ENCODE data around the gene MYRF.

MYRF gene

GRCh38 chr11:61709572-61709971, 42.9 kb upstream of the MYRF start:
- no peak for DNase-seq (ENCODE audit: low read depth, low spot score)
- in situ Hi-C loops (cut with HindIII; ENCODE audit: low sequenced_read_pairs): no loop called here
- H3K4me3 ChIP-seq (ENCODE audit: low read depth, low read length): no peak overlapping the region
- no peak for TF ChIP-seq CTCF (IDR thresholded peaks at IDR 0.05; ENCODE audit: low read depth, low read length)

- in situ Hi-C loops (cut with HindIII; ENCODE audit: low sequenced_read_pairs): no loop called here
- no peak overlapping the region for H3K4me3 ChIP-seq (ENCODE audit: low read depth, low read length)
- no peak for TF ChIP-seq CTCF (IDR thresholded peaks at IDR 0.05; ENCODE audit: low read depth, low read length)
Observed at GRCh38 chr11:61710019-61710418, 42.4 kb upstream of the MYRF start.

DNA sequence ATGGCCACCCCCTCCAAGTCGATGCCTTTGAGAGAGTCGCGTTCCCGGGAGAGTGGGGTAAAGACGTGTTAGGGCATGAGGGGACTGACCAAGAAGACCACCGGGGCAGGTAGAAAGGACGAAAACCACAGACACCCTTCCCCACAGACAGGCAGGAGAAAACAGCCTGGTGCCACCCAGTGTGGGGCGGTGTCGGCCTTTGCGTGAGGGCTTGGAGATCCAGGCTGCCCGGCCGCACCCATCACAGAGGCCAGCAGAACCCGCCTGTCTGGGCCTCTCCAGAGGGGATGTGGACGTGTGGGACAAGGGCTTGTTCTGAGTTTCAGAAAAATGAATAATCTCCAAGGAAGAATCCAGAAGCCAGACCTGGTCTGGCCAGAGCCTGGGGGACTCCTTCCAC, 41.4 kb upstream of the MYRF start:
- TF ChIP-seq CTCF (IDR thresholded peaks at IDR 0.05; ENCODE audit: low read depth, low read length): no peak
- in situ Hi-C loops (cut with HindIII; ENCODE audit: low sequenced_read_pairs): no loop called here

More at GRCh38 chr11:61710019-61710418, 42.4 kb upstream of the MYRF start:
- DNase-seq (ENCODE audit: low read depth, low spot score): no peak

GRCh38 chr11:61711498-61711897, 40.9 kb upstream of the MYRF start:
- TF ChIP-seq CTCF (IDR thresholded peaks at IDR 0.05; ENCODE audit: low read depth, low read length): no peak

More for the DNA sequence above, 41.4 kb upstream of the MYRF start:
- no peak overlapping the region for H3K4me3 ChIP-seq (ENCODE audit: low read depth, low read length)
- no peak for DNase-seq (ENCODE audit: low read depth, low spot score)

DNA sequence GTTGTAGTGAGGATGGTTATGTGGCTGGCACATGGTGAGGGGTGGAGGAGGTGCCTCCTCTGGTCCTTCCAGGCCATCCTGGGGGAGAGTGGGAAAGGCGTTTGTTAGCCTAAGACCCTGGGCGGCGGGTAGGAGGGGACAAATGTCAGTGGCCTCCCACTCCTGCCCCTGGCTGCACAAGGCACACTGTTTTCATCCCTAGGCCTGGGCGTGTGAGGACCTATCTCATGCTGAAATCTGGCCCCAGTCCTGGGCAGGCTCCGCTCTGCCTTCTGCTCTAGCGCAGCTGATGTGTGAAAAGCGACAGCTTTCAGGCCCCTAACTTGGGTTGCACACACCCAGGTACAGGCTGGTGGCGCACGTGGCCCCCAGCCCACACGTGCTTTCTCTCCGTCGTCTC, 40.1 kb upstream of the MYRF start:
- no peak for DNase-seq (ENCODE audit: low read depth, low spot score)
- in situ Hi-C loops (cut with HindIII; ENCODE audit: low sequenced_read_pairs): no loop called here
- no peak for TF ChIP-seq CTCF (IDR thresholded peaks at IDR 0.05; ENCODE audit: low read depth, low read length)
- H3K4me3 ChIP-seq (ENCODE audit: low read depth, low read length): no peak overlapping the region

More at GRCh38 chr11:61711498-61711897, 40.9 kb upstream of the MYRF start:
- in situ Hi-C loops (cut with HindIII; ENCODE audit: low sequenced_read_pairs): no loop called here
- no peak for DNase-seq (ENCODE audit: low read depth, low spot score)
- H3K4me3 ChIP-seq (ENCODE audit: low read depth, low read length): no peak overlapping the region

DNA sequence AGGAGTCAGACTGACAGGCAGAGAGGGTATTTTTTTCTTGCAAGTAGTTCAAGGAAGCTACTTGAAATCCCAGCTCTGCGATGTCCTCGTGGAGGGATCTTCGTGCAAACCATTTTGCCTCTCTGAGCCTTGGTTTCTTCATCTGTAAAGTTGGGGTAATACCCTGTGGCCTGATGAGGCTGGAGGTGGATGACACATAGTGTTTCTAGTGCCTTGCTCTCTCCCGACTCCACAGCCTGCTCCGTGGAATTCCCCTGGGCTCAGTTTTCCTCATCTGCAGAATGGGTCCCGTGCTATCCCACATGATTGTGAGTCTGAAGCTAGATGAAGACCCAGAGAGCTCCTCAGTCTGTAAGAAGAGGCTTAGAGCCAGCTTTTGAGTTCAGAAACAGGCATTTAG, 39.6 kb upstream of the MYRF start:
- DNase-seq (ENCODE audit: low read depth, low spot score): no peak
- H3K4me3 ChIP-seq (ENCODE audit: low read depth, low read length): no peak overlapping the region
- in situ Hi-C loops (cut with HindIII; ENCODE audit: low sequenced_read_pairs): no loop called here
- TF ChIP-seq CTCF (IDR thresholded peaks at IDR 0.05; ENCODE audit: low read depth, low read length): no peak

DNA sequence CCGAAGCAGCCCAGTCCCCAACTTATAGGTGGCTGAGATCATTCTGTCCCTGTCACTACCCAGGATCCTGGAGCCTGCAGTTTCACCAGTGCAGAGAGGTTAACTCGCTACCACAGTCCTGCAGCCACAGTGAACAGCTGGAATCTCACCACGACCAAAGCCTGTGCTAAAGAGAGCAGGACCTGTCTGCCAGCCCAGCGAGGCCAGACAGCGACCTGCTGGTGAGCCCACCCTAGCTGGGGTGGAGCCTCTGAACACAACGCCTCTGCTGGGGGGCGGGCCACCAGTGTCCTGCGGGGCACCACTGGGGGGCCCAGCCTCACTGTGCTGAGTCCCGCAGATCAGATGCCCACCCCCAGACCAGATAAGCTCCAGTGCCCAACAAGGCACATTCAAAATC, 39.0 kb upstream of the MYRF start:
- H3K4me3 ChIP-seq (ENCODE audit: low read depth, low read length): no peak overlapping the region
- in situ Hi-C loops (cut with HindIII; ENCODE audit: low sequenced_read_pairs): no loop called here
- TF ChIP-seq CTCF (IDR thresholded peaks at IDR 0.05; ENCODE audit: low read depth, low read length): no peak

More for the DNA sequence above, 39.0 kb upstream of the MYRF start:
- no peak for DNase-seq (ENCODE audit: low read depth, low spot score)

All from astrocyte of the spinal cord (primary cell).